Omental fat pad (tissue), 4 donors: Measurements from ENCODE around the gene DNM1. TPM values are rescaled to one million over a fixed set of nuclear protein-coding genes. Genes with fewer than 3 reads are reported as not detected.
A peak's percentile ranks its signal among the peaks of the same experiment; 100 is the strongest.

Source experiments
- ATAC-seq: fragments of 150-250 bp; one replicate; pipeline ENCODE4 v1.9.1; 2016; ENCODE audit warnings: mild to moderate bottlenecking, moderate library complexity; ENCODE audit not compliant: low FRiP score
- DNase-seq: peaks from one replicate; pipeline ENCODE4 v3.0.0-alpha.2; 2019; ENCODE audit warnings: low spot score
- total RNA-seq, 4 donors: library from RNA; depleted of rRNA; stranded (reverse); fragments of >200 nt; gene quantifications; one replicate each; pipeline ENCODE4 v1.1.0, GENCODE V29; 2016
- TF ChIP-seq, protein P1 (sequence below), 3 donors: fragments of 450-650 bp; IDR thresholded peaks; one replicate each; pipeline ENCODE4 v1.5.1; 2016 to 2017; ENCODE audit warnings: antibody characterized with exemption in 3 of 3, mild to moderate bottlenecking in 3 of 3, moderate library complexity in 2 of 3

Gene DNM1
- total RNA-seq, 4 donors from 2014 or later: 4.0 to 60.5 (median 20.0) TPM

DNA sequence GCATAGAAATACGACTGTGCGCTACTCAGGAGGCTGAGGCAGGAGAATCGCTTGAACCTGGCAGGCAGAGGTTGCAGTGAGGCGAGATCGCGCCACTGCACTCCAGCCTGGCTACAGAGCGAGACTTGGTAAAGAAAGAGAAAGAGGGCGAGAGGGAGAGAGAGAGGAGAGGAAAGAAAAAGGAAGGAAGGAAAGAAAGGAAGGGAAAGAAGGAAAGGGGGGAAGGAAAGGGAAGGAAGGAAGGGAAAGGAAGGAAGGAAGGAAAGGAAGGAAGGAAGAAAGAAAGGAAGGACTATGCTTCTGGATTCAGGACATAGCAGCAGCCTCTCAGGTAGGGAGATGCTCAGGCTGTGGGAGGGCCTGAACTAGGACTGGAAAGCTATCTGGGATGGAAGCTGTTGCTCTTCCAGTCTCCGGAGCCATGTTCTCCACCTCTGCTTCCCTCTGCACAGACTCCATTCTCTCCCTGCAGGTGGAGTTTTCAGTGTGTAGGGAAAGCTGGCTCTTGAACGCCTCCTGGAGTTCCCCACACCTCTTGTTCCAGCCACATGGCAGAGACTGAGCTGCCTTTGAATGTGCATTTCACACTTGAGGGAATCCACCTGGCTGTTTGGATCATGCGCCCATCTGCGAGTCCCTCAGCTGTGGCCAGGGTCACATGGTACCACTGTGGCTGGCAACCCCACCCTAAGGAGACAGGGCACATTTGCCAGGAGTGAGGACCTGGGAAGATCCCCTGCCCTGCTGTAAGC lies 82.0 kb downstream of the DNM1 start:
- no peak for ATAC-seq
- DNase-seq: no peak
- TF ChIP-seq, protein P1, sequence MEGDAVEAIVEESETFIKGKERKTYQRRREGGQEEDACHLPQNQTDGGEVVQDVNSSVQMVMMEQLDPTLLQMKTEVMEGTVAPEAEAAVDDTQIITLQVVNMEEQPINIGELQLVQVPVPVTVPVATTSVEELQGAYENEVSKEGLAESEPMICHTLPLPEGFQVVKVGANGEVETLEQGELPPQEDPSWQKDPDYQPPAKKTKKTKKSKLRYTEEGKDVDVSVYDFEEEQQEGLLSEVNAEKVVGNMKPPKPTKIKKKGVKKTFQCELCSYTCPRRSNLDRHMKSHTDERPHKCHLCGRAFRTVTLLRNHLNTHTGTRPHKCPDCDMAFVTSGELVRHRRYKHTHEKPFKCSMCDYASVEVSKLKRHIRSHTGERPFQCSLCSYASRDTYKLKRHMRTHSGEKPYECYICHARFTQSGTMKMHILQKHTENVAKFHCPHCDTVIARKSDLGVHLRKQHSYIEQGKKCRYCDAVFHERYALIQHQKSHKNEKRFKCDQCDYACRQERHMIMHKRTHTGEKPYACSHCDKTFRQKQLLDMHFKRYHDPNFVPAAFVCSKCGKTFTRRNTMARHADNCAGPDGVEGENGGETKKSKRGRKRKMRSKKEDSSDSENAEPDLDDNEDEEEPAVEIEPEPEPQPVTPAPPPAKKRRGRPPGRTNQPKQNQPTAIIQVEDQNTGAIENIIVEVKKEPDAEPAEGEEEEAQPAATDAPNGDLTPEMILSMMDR (IDR thresholded peaks at IDR 0.05): no peak

DNA sequence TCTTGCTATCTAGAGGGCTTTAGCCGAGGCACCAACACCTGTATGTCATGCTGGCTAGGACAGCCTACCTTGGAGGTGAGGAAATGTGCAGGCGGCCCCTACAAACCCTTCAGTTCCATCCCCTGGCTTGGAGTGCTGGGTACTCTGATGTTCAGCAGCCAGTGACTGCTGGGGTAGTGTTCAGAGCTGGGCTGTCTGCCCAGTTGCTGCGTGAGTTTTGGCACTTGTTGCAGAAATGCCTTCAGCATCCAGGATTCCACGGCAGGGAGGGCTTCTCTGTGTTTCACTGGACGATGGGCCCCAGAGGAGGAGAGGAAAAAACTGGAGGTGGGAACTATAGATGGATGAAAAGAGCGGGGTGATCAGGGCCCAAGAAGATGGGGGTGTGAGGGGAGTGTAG lies 83.3 kb downstream of the DNM1 start:
- no peak for ATAC-seq
- DNase-seq: no peak
- TF ChIP-seq, protein P1 (IDR thresholded peaks at IDR 0.05): no peak

DNA sequence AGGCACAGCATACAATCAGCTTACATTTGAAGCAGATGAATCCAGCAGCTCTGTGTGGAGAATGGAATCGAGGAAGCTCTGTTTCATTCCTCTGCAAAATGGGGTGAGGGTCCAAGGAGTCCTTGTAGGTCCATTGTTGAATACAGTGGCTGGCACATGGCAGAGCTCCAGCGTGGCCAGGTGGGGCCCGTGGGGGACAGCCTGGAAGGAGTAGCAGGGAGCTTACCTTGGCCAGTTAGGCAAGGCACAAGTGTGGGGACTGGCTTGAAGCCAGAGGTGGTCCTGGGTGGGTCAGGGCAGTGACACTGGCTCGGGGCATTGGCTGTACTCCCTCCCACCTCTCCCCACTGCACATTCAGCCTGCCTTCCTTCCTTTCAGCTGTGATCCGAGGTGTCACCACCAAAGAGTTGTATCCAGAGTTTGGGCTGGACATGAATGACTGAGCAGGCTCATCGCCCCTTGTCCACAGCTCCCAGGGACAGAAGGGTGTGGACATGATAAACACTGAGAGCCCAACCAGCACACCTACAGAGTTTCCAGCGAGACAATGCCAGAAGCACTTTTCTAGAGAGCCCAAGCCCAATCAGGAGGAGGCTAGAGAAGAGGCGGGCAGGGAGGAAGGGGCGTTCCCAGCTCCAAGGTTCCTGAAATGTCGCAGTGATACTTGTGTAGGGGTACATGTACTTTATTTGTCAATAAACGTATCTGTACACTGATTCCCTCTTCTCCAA lies 85.3 kb downstream of the DNM1 start:
- ATAC-seq (peak; percentile 34), DNase-seq (no peak)
- TF ChIP-seq, protein P1 (IDR thresholded peaks at IDR 0.05): no peak

DNA sequence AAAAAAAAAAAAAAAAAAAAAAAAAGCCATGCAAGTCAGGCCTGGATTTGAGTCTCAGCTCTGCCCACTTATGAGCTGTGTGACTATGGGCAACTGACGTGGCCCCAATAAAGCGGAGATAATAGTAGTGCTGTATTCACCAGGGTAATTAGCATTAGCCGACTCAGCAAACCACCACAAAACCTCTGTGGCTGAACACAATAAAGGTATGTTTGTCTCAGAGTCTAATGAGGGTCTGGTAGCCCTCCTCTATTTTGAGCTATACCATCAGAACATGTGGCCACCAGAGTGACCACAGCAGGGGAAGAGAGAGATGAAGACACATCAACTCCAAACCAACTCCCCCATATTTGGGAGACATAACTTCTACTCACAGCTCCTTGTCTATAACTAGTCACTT lies 88.8 kb downstream of the DNM1 start:
- DNase-seq (no peak), ATAC-seq (no peak)
- TF ChIP-seq, protein P1 (IDR thresholded peaks at IDR 0.05): no peak

DNA sequence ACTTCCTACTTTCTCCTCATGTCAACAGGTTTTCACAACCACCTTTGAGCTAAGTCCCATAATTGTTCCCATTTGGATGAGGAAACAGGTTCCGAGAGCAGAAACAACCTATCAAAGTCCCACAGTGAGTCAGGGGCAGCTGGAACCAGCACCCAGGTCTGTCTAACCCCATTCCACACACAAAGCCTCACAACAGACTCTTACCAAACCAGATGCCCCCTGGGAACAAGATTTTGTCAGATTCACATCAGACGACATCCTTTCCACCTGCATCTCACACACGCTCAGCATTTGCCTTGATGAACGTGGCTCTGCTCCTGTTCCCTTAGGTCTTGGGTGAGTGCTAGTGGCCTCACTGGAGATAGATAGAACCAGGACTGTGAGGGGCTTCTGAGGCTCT lies 89.9 kb downstream of the DNM1 start:
- ATAC-seq: no peak

DNA sequence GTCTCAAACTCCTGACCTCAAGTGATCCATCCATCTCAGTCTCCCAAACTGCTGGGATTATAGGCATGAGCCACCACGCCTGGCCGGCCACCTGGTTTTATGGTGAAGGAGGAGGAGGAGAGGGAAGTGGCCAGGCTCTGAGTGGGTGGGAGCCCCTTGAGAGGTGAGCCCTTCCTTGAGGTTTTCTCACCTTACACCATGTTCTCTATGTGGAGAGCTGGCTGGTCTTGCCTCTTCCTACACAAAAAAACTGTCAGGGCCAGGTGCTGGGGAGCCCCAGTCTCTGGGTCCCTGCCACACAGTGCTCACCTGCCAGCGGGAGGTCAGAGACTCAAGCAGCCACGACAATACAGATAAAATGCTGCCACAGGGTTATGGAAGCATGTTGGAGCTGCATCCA lies 91.0 kb downstream of the DNM1 start:
- TF ChIP-seq, protein P1 (IDR thresholded peaks at IDR 0.05): no peak
- no peak for DNase-seq
- ATAC-seq: no peak

More for the DNA sequence above, 89.9 kb downstream of the DNM1 start:
- no peak for DNase-seq
- TF ChIP-seq, protein P1 (IDR thresholded peaks at IDR 0.05): no peak
